Ishikawa (cell line): ENCODE data around the gene PSMA3.

Experiments
- CEBPB ChIP-seq: IDR thresholded peaks from 2 replicates; pipeline ENCODE4 v1.6.1; 2012
- CREB1 ChIP-seq: IDR thresholded peaks from 2 replicates; pipeline ENCODE4 v1.6.1; 2012; ENCODE audit warnings: low read depth
- EGR1 ChIP-seq: IDR thresholded peaks from 2 replicates; pipeline ENCODE4 v1.6.1; 2012
- EP300 ChIP-seq: IDR thresholded peaks from 2 replicates; pipeline ENCODE4 v1.6.1; 2012; ENCODE audit warnings: borderline replicate concordance
- FOXM1 ChIP-seq: IDR thresholded peaks from 2 replicates; pipeline ENCODE4 v1.6.1; 2012; ENCODE audit warnings: low read depth, borderline replicate concordance
- NFIC ChIP-seq: IDR thresholded peaks from 2 replicates; pipeline ENCODE4 v1.6.1; 2012
- RAD21 ChIP-seq: IDR thresholded peaks from 2 replicates; pipeline ENCODE4 v1.6.1; 2012; ENCODE audit warnings: low read depth
- TAF1 ChIP-seq: IDR thresholded peaks from 2 replicates; pipeline ENCODE4 v1.6.1; 2012; ENCODE audit warnings: low read depth, mild to moderate bottlenecking
- TCF12 ChIP-seq: IDR thresholded peaks from 2 replicates; pipeline ENCODE4 v1.6.1; 2012; ENCODE audit warnings: low read depth
- TEAD4 ChIP-seq: IDR thresholded peaks from 2 replicates; pipeline ENCODE4 v1.6.1; 2012
- YY1 ChIP-seq: IDR thresholded peaks from 2 replicates; pipeline ENCODE4 v1.6.1; 2012; ENCODE audit warnings: low read depth
- ZBTB7A ChIP-seq: IDR thresholded peaks from 2 replicates; pipeline ENCODE4 v1.6.1; 2012; ENCODE audit warnings: low read depth
- TF ChIP-seq, protein P1 (sequence below): IDR thresholded peaks from 2 replicates; pipeline ENCODE4 v1.6.1; 2012
- TF ChIP-seq, protein P2 (sequence below): IDR thresholded peaks from 2 replicates; pipeline ENCODE4 v1.6.1; 2012; ENCODE audit warnings: low read depth, mild to moderate bottlenecking
- TF ChIP-seq, protein P3 (sequence below): IDR thresholded peaks from 2 replicates; pipeline ENCODE4 v1.6.1; 2012

The PSMA3 gene

DNA sequence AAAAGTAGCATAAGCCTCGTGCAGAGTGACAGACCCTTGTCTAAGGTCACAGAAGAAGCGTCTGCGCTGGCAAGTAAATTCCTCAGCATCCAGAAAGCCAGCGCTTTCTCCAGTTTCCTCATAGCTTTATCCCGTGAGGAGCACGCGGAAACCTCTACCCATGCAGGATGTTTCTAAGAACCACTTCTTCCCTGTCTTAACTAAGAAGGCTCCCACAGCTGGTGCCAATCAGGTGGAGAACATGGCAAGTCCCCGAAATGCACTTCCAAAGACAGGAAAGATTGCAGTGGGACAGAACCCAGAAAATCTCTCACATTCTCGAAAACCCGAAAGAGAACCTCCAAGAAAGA, 52.7 kb downstream of the PSMA3 start:
- no peak for TF ChIP-seq YY1
- no peak for TF ChIP-seq EP300
- TF ChIP-seq, protein P1, sequence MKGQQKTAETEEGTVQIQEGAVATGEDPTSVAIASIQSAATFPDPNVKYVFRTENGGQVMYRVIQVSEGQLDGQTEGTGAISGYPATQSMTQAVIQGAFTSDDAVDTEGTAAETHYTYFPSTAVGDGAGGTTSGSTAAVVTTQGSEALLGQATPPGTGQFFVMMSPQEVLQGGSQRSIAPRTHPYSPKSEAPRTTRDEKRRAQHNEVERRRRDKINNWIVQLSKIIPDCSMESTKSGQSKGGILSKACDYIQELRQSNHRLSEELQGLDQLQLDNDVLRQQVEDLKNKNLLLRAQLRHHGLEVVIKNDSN = no peak
- no peak for TF ChIP-seq NFIC
- TF ChIP-seq, protein P2, sequence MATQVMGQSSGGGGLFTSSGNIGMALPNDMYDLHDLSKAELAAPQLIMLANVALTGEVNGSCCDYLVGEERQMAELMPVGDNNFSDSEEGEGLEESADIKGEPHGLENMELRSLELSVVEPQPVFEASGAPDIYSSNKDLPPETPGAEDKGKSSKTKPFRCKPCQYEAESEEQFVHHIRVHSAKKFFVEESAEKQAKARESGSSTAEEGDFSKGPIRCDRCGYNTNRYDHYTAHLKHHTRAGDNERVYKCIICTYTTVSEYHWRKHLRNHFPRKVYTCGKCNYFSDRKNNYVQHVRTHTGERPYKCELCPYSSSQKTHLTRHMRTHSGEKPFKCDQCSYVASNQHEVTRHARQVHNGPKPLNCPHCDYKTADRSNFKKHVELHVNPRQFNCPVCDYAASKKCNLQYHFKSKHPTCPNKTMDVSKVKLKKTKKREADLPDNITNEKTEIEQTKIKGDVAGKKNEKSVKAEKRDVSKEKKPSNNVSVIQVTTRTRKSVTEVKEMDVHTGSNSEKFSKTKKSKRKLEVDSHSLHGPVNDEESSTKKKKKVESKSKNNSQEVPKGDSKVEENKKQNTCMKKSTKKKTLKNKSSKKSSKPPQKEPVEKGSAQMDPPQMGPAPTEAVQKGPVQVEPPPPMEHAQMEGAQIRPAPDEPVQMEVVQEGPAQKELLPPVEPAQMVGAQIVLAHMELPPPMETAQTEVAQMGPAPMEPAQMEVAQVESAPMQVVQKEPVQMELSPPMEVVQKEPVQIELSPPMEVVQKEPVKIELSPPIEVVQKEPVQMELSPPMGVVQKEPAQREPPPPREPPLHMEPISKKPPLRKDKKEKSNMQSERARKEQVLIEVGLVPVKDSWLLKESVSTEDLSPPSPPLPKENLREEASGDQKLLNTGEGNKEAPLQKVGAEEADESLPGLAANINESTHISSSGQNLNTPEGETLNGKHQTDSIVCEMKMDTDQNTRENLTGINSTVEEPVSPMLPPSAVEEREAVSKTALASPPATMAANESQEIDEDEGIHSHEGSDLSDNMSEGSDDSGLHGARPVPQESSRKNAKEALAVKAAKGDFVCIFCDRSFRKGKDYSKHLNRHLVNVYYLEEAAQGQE = no peak
- no peak for TF ChIP-seq CREB1
- no peak for TF ChIP-seq TCF12
- TF ChIP-seq RAD21 = no peak
- TF ChIP-seq, protein P3, sequence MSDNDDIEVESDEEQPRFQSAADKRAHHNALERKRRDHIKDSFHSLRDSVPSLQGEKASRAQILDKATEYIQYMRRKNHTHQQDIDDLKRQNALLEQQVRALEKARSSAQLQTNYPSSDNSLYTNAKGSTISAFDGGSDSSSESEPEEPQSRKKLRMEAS = no peak; the same call in none of the 2 replicates
- TF ChIP-seq TEAD4 = no peak

DNA sequence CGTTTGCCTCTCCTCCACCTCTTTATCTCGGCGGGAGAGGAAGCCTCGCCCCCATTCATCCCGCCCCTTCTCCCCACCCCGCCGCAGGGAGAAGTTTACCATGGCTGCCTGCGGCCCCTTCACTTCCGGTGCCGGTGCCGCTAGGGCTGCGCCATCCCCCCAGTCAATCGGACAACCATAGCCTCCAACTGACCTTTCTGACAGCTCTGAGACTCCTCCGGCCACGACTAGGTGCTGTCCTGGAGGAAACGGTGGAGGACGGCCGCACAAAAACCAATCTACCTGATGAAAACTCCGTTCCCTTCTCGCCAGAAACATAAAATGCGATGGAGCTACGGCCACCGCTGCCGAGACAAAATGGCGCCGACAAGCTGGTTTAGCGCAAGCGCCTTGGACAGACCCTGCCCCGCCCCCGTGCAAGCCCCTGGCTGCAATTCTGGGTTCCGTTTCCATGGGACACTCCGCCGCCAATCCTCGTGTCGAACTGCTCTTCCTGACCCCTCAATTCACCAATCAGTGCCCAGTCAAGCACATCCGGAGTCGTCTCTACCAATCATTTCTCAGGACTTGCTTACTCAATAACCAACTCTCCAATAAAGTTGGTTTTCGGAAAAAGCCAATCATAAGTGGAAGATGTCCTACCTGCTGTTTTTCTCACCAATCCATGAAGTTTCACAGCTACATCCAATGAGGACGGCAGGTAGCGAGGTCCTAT, 53.3 kb downstream of the PSMA3 start:
- TF ChIP-seq CEBPB (peak; percentile 45; the same call in 1 of the 2 replicates), RAD21 (no peak), TCF12 (peak; percentile 57), EGR1 (peak; percentile 39), YY1 (peak; percentile 93), TEAD4 (peak; percentile 8; the same call in 1 of the 2 replicates), EP300 (no peak), TAF1 (peak; percentile 81), FOXM1 (no peak), CREB1 (no peak; the same call in 1 of the 2 replicates), NFIC (no peak), ZBTB7A (no peak)
- TF ChIP-seq, protein P2 = no peak
- TF ChIP-seq, protein P1 = no peak; the same call in 1 of the 2 replicates
- TF ChIP-seq, protein P3 = peak; percentile 55

DNA sequence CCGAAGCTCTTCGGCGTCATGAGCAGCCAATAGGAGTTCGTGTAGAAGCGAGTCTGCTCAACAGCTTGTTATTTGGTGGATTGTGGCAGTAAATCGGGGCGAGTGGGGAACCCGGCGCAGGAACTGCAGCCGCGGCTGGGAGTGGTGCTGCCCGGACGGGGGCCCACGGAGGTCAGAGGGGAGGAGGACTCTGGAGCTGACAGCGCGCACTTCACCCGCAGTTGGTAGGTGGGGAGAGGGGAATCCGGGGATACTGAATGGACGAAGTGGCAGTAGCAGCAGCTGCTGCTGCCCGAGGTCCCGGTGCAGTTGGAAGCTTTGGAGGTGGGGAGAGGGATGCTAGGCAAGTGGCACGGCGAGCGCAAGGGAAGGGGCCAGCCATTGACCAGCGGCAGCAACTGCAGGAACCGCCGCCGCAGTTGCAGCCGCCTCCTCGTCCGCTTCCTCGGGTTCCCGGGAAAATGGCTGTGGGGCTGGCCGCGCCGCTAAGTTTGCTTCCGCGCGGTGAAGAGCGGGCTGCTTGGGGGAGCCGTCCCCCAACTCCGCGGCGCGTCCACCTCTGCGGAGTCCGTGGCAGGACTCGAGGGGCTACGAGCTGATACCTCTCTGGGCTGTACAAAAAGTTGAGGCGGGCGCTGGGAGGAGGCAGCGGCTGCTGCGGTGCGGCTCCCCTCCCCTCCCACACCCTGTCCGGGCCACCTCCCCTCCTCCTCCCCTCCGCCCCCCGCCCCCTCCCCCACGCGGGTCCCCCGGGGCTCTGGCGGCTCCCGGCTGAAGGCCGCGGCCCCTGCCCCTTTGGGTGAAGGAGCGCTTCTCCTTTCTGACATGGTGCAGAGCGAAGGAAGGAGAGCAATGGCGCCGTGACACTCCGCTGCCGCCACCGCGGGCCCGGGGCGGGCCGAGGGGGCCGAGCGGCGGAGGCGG, 54.1 kb downstream of the PSMA3 start, which contains the start of gene ARID4A:
Gene ARID4A, plus strand, starts transcription at position 79 of the 924 bp plus-strand sequence. CDS start 1,300 bp downstream, outside the sequence.
- no peak for TF ChIP-seq TEAD4
- peak; percentile 36; the same call in 1 of the 2 replicates for TF ChIP-seq TCF12
- TF ChIP-seq EP300 = no peak
- TF ChIP-seq, protein P3 = 0 out of 2 replicates have a peak, but pooled peaks have one; percentile 4

DNA sequence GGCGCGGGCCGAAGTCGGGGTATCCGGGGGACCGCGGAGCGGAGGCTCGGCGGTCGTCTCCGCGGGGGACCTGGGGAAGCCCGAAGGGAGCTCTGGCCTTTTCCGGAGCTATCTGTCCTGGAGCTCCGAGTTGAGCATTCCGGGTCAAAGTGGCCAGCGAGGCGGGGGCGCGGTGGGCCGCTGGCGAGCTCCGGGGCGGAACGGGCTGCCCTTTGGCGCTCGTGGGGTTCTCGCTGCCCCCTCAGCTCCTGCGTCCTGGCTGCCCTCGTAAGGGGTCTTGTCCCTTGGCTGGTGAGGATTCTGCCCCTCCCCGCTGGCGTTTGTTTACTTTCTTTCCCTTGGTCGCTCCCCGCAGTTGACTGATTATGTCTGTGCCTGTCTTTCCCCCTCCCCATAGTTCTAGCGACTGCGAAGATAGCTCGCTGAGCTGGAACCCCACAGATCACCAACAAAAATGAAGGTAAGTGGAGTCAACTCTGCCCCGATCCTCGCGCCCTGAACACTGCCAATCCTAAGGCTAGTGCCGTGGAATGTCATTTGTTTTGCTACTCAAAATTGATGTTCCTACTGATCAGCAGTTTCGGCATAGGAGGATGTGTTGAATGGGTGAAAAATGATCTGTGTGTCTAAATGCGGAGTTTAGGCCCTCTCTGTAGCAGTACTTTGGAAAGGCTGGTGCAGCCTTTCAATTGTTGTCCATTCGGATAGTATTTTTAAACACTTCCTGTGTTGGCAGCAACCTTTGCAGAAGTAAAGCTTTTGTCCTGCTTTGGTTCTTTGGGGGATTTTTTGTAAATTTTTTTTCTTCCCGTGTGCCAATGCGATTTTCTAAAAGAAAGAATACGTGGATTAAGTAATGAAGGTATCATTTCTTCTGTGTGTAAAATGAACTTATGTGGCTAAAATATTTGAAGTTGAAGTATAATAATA, 55.0 kb downstream of the PSMA3 start:
- TF ChIP-seq, protein P1 = no peak
- TF ChIP-seq ZBTB7A (peak; percentile 57; the same call in 1 of the 2 replicates), CREB1 (no peak)
- TF ChIP-seq, protein P3 = 0 out of 2 replicates have a peak, but pooled peaks have one; percentile 13
- TF ChIP-seq, protein P2 = no peak
